Activated T-cell treated with anti-CD3 and anti-CD28 coated beads for 48 hours (primary cell): ENCODE results near the gene OR56A4.
"Not testable (repeated sequence)": the region's sequence is repeated elsewhere in the genome, so short reads cannot be mapped to it uniquely, and the experiment has no call there.

Source experiments
- DNase-seq: peaks from one replicate; pipeline ENCODE4 v3.0.0-alpha.2; 2020; ENCODE audit warnings: low read depth

OR56A4 gene

GRCh38 chr11:5960704-5961320 lies 45.9 kb downstream of the OR56A4 start:
- DNase-seq: not testable (repeated sequence)

DNA sequence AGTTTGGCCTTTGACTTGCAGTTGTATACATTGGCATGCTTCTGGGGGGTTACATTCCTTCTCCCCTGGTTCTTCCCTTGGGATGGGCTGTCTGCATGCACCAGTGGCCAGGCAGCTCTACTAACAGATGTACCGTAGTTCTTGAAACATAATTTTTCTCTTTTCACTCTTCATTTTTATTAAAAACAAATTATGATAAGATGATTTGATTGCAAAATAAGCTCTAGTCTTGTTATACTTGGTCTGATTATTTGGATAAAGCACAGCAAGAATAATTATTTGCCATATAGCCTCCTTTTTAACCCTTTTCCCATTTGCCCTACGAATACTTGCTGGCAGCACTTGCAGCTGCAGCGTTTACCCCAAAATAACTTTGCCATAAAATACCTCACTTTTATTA lies 51.2 kb downstream of the OR56A4 start:
- no peak for DNase-seq
